Stomach (tissue), 9 donors: Measurements from ENCODE around the gene AREG. TPM values are rescaled to one million over a fixed set of nuclear protein-coding genes. Genes with fewer than 3 reads are reported as not detected.

Experiments
- DNase-seq, 2 donors: peaks; one replicate each; pipeline versions ENCODE4 v3.0.0 to v3.0.0-alpha.2; 2013 to 2019
- H3K27ac ChIP-seq, 5 donors: fragments of 200-600 bp in 4 of 5; sonication (generic) in 4 of 5; one replicate each; pipeline ENCODE4 v1.5.1; 2013 to 2019; ENCODE audit warnings: mild to moderate bottlenecking in 1 of 5, moderate library complexity in 1 of 5
- H3K27me3 ChIP-seq, 3 donors: fragments of 200-600 bp; sonication (generic); one replicate each; pipeline ENCODE4 v1.5.1; 2017 to 2019; ENCODE audit warnings: mixed run types in 1 of 3
- H3K36me3 ChIP-seq, 4 donors: fragments of 200-600 bp; sonication (generic); 1 replicate in 3 of 4; 2 replicates in 1 of 4; pipeline ENCODE4 v1.5.1; 2016 to 2019
- H3K4me1 ChIP-seq, 4 donors: fragments of 200-600 bp; sonication (generic); one replicate each; pipeline ENCODE4 v1.5.1; 2016 to 2019
- H3K4me3 ChIP-seq, 4 donors: fragments of 200-600 bp; sonication (generic) in 3 of 4; one replicate each; pipeline ENCODE4 v1.5.1; 2016 to 2019; ENCODE audit warnings: mild to moderate bottlenecking in 1 of 4
- H3K9me3 ChIP-seq, 4 donors: fragments of 200-600 bp; sonication (generic); one replicate each; pipeline ENCODE4 v1.5.1; 2016 to 2019
- EP300 ChIP-seq: sonication (generic); formaldehyde crosslinking; IDR thresholded peaks from one replicate; pipeline ENCODE4 v1.6.1; 2017; ENCODE audit warnings: antibody characterized with exemption
- POLR2A ChIP-seq, 4 donors: fragments of 450-650 bp; IDR thresholded peaks; one replicate each; pipeline ENCODE4 v1.6.1; 2016; ENCODE audit warnings: antibody characterized with exemption in 4 of 4, control low read depth in 2 of 4, mild to moderate bottlenecking in 1 of 4, moderate library complexity in 1 of 4
- POLR2AphosphoS5 ChIP-seq, 3 donors: sonication (generic); formaldehyde crosslinking; IDR thresholded peaks; one replicate each; pipeline ENCODE4 v1.6.1; 2016; ENCODE audit warnings: antibody characterized with exemption in 3 of 3
- WGBS, 5 donors: extraction: QIAGEN DNeasy Blood & Tissue Kit in 3 of 5; methylation state at CpG; one replicate each; pipeline versions ENCODE4 v1.1.5 to v1.1.7; 2013 to 2018; 5-methylcytosine and 5-hydroxymethylcytosine counted together
- intact Hi-C: fragments of 100-400 bp; cut with DNase I; formaldehyde crosslinking; loops from one replicate; pipeline ENCODE4 v1.15.1; 2023; ENCODE audit warnings: low total_unique reads
- polyA plus RNA-seq, 3 donors: library from polyadenylated mRNA; stranded (reverse); fragments of 200-250 nt; gene quantifications; one replicate each; pipeline ENCODE4 v1.2.3, GENCODE V29; 2013
- total RNA-seq, 5 donors: library from RNA; depleted of rRNA; stranded (reverse); fragments of >200 nt; gene quantifications; one replicate each; pipeline versions ENCODE4 v1.1.0 to v1.2.3, GENCODE V29; 2014 to 2016
- TF ChIP-seq, protein P1 (sequence below), 7 experiments: fragments of 450-650 bp in 4 of 7; fragments of 200-600 bp in 3 of 7; sonication (generic) in 3 of 7; IDR thresholded peaks; one replicate each; pipeline ENCODE4 v1.5.1; 2016 to 2019; ENCODE audit warnings: antibody characterized with exemption in 7 of 7, control low read depth in 2 of 7, mild to moderate bottlenecking in 1 of 7
- donor health status: healthy with polysubstance abuse.
- donor health status: Bipolar disorder and iron deficiency.
- donor health status: healthy.

The AREG gene
- total and polyA plus RNA-seq, 8 donors, result 4.3 to 23.0 (median 14.0) TPM; not detected in 1

DNA sequence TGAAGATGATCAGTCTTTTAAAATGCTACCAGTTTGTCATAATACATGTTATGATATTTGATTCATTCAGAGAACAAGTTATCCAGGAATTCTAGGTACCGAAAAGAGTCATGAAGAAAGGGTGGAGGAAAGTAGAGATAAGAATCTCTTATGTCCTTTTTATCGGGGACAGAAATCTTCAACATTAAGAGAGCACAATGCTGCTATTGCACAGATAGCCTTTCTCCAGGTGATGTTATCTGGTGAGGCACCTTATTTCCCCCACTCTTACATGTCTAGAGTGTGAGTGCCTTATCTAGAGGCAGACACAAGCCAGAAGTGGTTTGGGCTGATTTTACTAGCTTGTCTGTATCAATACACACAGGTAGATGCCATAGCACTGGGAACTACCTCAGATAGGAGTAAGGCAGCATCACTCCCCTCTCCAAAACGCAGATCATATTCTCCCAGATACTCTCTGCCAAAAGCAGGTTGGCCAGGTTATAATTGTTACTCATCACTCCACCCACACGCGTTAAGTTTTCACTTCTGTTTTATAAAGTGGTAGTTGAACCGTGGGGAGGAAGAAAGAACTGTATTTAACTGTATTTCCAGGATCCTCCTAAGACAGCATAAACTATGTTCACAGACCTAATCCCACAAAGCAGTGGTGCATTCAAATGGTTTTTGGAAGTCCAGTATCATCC is 38.4 kb downstream of the AREG start:
- no peak for DNase-seq
- Histone ChIP-seq H3K27ac (no peak overlapping the region), H3K4me3 (no peak overlapping the region), H3K36me3 (no peaks in the 10 kb centered on the region), H3K4me1 (peaks cover 0 to 10% (median 0%) of the 10 kb centered on the region in 4 donors), H3K27me3 (no peaks in the 10 kb centered on the region), H3K9me3 (no peaks in the 10 kb centered on the region)
- 69 to 87% (median 82%) methylated on average over 6 of the region's 6 CpGs for WGBS, 5 donors
- intact Hi-C loops, result no loop called here
- TF ChIP-seq, protein P1, sequence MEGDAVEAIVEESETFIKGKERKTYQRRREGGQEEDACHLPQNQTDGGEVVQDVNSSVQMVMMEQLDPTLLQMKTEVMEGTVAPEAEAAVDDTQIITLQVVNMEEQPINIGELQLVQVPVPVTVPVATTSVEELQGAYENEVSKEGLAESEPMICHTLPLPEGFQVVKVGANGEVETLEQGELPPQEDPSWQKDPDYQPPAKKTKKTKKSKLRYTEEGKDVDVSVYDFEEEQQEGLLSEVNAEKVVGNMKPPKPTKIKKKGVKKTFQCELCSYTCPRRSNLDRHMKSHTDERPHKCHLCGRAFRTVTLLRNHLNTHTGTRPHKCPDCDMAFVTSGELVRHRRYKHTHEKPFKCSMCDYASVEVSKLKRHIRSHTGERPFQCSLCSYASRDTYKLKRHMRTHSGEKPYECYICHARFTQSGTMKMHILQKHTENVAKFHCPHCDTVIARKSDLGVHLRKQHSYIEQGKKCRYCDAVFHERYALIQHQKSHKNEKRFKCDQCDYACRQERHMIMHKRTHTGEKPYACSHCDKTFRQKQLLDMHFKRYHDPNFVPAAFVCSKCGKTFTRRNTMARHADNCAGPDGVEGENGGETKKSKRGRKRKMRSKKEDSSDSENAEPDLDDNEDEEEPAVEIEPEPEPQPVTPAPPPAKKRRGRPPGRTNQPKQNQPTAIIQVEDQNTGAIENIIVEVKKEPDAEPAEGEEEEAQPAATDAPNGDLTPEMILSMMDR (IDR thresholded peaks at IDR 0.05), result no peak
- TF ChIP-seq POLR2AphosphoS5 (IDR thresholded peaks at IDR 0.05) (no peak), POLR2A (IDR thresholded peaks at IDR 0.05) (no peak), EP300 (no peak)

GRCh38 chr4:74486905-74487304 is 42.0 kb downstream of the AREG start:
- H3K4me3 ChIP-seq, result no peak overlapping the region
- no peaks in the 10 kb centered on the region for H3K9me3 ChIP-seq
- 87 to 96% (median 94%) methylated on average over 2 of the region's 2 CpGs for WGBS, 5 donors
- intact Hi-C loops, result no loop called here
- H3K4me1 ChIP-seq, result no peaks in the 10 kb centered on the region
- TF ChIP-seq POLR2AphosphoS5 (IDR thresholded peaks at IDR 0.05) (no peak), EP300 (no peak), POLR2A (IDR thresholded peaks at IDR 0.05) (no peak)
- TF ChIP-seq, protein P1 (IDR thresholded peaks at IDR 0.05), result no peak
- H3K27ac ChIP-seq, result no peak overlapping the region
- H3K36me3 ChIP-seq, result no peaks in the 10 kb centered on the region
- DNase-seq, result no peak
- H3K27me3 ChIP-seq, result no peaks in the 10 kb centered on the region

GRCh38 chr4:74487771-74488170 is 42.8 kb downstream of the AREG start:
- no peaks in the 10 kb centered on the region for H3K4me1 ChIP-seq
- TF ChIP-seq, protein P1 (IDR thresholded peaks at IDR 0.05), result no peak
- no peak for TF ChIP-seq EP300
- no peak for TF ChIP-seq POLR2A (IDR thresholded peaks at IDR 0.05)
- no peak for DNase-seq
- H3K4me3 ChIP-seq, result no peak overlapping the region
- 39 to 71% (median 46%) methylated on average over 1 of the region's 1 CpG for WGBS, 5 donors
- intact Hi-C loops, result no loop called here
- H3K27ac ChIP-seq, result no peak overlapping the region
- no peaks in the 10 kb centered on the region for H3K36me3 ChIP-seq
- no peaks in the 10 kb centered on the region for H3K27me3 ChIP-seq
- no peaks in the 10 kb centered on the region for H3K9me3 ChIP-seq

DNA sequence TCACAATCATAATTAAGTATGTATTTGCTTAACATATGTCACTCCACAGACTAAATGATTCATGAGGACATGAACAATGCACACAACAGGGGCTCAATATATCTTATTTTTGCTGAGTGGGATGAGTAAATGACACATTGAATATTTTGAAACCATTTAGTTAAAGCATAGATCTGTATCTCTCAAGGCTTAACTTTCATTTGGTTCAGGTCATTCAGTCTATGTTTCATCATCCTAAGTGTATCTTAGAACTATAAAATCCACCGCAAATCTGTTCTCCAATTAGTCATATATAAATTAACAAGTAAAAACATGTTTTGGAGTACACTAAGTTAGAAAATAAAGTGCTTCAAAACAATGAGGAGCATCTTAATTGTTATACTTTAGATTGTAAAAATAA is 45.8 kb downstream of the AREG start:
- no peak for TF ChIP-seq EP300
- TF ChIP-seq POLR2A (IDR thresholded peaks at IDR 0.05), result no peak
- TF ChIP-seq, protein P1 (IDR thresholded peaks at IDR 0.05), result no peak
- TF ChIP-seq POLR2AphosphoS5 (IDR thresholded peaks at IDR 0.05), result no peak
- WGBS, 5 donors, result 97 to 100% (median 98%) methylated on average over 1 of the region's 1 CpG
- H3K4me3 ChIP-seq, result no peak overlapping the region
- no peaks in the 10 kb centered on the region for H3K27me3 ChIP-seq
- DNase-seq, result no peak
- H3K4me1 ChIP-seq, result no peaks in the 10 kb centered on the region
- H3K9me3 ChIP-seq, result no peaks in the 10 kb centered on the region
- H3K36me3 ChIP-seq, result no peaks in the 10 kb centered on the region
- no peak overlapping the region for H3K27ac ChIP-seq
- intact Hi-C loops, result no loop called here
